Spleen (tissue), 11 donors: ENCODE data around the gene PKNOX1. TPM values are rescaled to one million over a fixed set of nuclear protein-coding genes. Genes with fewer than 3 reads are reported as not detected.

Experiments
- DNase-seq: peaks from one replicate; pipeline ENCODE4 v3.0.0-alpha.2; 2020
- H3K27ac ChIP-seq, 8 donors: fragments of 200-600 bp; sonication (generic) in 7 of 8; 1 replicate in 4 of 8; 2 replicates in 4 of 8; pipeline versions ENCODE4 v1.5.0 to v1.8.0; 2016 to 2021; ENCODE audit warnings: inconsistent platforms in 4 of 8, mild to moderate bottlenecking in 4 of 8, moderate library complexity in 1 of 8
- H3K27me3 ChIP-seq, 7 donors: fragments of 200-600 bp; sonication (generic) in 6 of 7; replicated peaks in 1 of 7; 1 replicate in 4 of 7; 2 replicates in 3 of 7; pipeline versions ENCODE4 v1.5.0 to v1.8.0; 2016 to 2021; ENCODE audit warnings: inconsistent platforms in 3 of 7, mild to moderate bottlenecking in 1 of 7
- H3K36me3 ChIP-seq, 6 donors: fragments of 200-600 bp; sonication (generic) in 5 of 6; 1 replicate in 4 of 6; 2 replicates in 2 of 6; pipeline versions ENCODE4 v1.5.0 to v1.8.0; 2016 to 2021; ENCODE audit warnings: inconsistent platforms in 2 of 6
- H3K4me1 ChIP-seq, 6 donors: fragments of 200-600 bp; sonication (generic) in 5 of 6; 1 replicate in 3 of 6; 2 replicates in 3 of 6; pipeline versions ENCODE4 v1.5.0 to v1.8.0; 2016 to 2021; ENCODE audit warnings: inconsistent platforms in 3 of 6
- H3K4me3 ChIP-seq, 8 donors: fragments of 200-600 bp; sonication (generic) in 7 of 8; 1 replicate in 4 of 8; 2 replicates in 4 of 8; pipeline versions ENCODE4 v1.5.0 to v1.8.0; 2016 to 2021; ENCODE audit warnings: inconsistent platforms in 4 of 8, mild to moderate bottlenecking in 4 of 8, moderate library complexity in 2 of 8
- H3K9me3 ChIP-seq, 8 donors: fragments of 200-600 bp; sonication (generic) in 7 of 8; 1 replicate in 4 of 8; 2 replicates in 4 of 8; pipeline versions ENCODE4 v1.5.0 to v1.8.0; 2016 to 2021; ENCODE audit warnings: inconsistent platforms in 4 of 8
- CTCF ChIP-seq, 11 experiments: fragments of 200-600 bp in 7 of 11; fragments of 450-650 bp in 4 of 11; sonication (generic) in 4 of 11; IDR thresholded peaks in 8 of 11; conservative IDR thresholded peaks in 3 of 11; 1 replicate in 7 of 11; 2 replicates in 4 of 11; pipeline versions ENCODE4 v1.4.0 to v1.8.0; 2016 to 2021; ENCODE audit warnings: antibody characterized with exemption in 11 of 11, inconsistent platforms in 4 of 11, mild to moderate bottlenecking in 1 of 11
- POLR2A ChIP-seq, 3 donors: fragments of 450-650 bp; IDR thresholded peaks; one replicate each; pipeline ENCODE4 v1.5.1; 2017; ENCODE audit warnings: antibody characterized with exemption in 3 of 3, mild to moderate bottlenecking in 1 of 3
- POLR2AphosphoS5 ChIP-seq, 3 donors: sonication (generic); formaldehyde crosslinking; IDR thresholded peaks; one replicate each; pipeline ENCODE4 v1.5.1; 2017; ENCODE audit warnings: antibody characterized with exemption in 3 of 3
- WGBS, 5 donors: extraction: QIAGEN DNeasy Blood & Tissue Kit in 3 of 5; methylation state at CpG; one replicate each; pipeline versions ENCODE4 v1.1.5 to v1.1.7; 2013 to 2018; 5-methylcytosine and 5-hydroxymethylcytosine counted together
- intact Hi-C: fragments of 100-400 bp; cut with DNase I; formaldehyde crosslinking; loops from one replicate; pipeline ENCODE4 v1.15.0; 2023; ENCODE audit warnings: low total_unique reads
- polyA plus RNA-seq, 3 donors: library from polyadenylated mRNA; stranded (reverse); fragments of 200-250 nt; gene quantifications; one replicate each; pipeline ENCODE4 v1.2.1, GENCODE V29; 2013
- total RNA-seq, 7 donors: library from RNA; depleted of rRNA in 3 of 7; stranded (reverse); fragments of >200 nt in 3 of 7; fragmentation: NEBNext Ultra II Directional in 4 of 7; extraction: Animal tissue kit (Norgen Biotek cat#: 25700) in 4 of 7; gene quantifications; one replicate each; pipeline versions ENCODE4 v1.1.0 to v1.2.1, GENCODE V29; 2016 to 2021
- donor health status: healthy with polysubstance abuse.
- donor health status: DM: no; HTN: no; CAD: no; lungs with moderate emphysema.
- donor health status: DM: no; HTN: no; CAD: no.
- donor health status: Bipolar disorder and iron deficiency.
- donor health status: healthy.
- donor health status: DM: no; HTN: no; CAD: no.
- donor health status: DM: yes; HTN: yes; CAD: no.

Gene PKNOX1
- total and polyA plus RNA-seq, 10 donors = 7.3 to 21.2 (median 12.7) TPM

DNA sequence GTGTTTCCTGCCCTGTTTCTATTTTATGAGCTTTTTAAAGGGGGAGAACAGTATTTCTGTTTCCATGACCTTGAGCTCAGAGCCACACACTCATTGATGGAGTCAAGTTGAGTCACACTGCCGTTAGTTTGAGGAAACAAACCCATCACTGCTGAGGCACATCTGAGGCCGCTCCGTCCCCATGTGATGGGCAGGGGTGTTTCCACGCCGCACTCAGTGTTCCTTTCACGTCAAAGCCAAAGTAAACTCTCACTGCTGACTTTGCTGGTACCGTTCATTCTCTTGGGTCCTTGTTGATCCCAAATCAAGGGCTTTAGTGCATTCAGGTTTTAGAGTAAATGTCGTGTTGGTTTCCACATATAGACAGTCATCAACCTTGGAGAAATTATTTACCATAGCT lies 48.8 kb downstream of the PKNOX1 start:
- TF ChIP-seq POLR2A (IDR thresholded peaks at IDR 0.05) (no peak), CTCF (IDR thresholded peaks at IDR 0.05 in 8 of 11, conservative IDR thresholded peaks at IDR 0.05 in 3 of 11) (no peak), POLR2AphosphoS5 (IDR thresholded peaks at IDR 0.05) (no peak)
- 86 to 96% (median 92%) methylated on average over 8 of the region's 8 CpGs for WGBS, 5 donors
- DNase-seq = peak; percentile 31

GRCh38 chr21:43024439-43025136 lies 50.2 kb downstream of the PKNOX1 start:
- TF ChIP-seq POLR2AphosphoS5 (IDR thresholded peaks at IDR 0.05) = no peak
- no peak overlapping the region for H3K4me3 ChIP-seq
- H3K9me3 ChIP-seq = no peaks in the 10 kb centered on the region
- H3K27me3 ChIP-seq = no peaks in the 10 kb centered on the region
- peaks cover 0 to 11% (median 4%) of the 10 kb centered on the region in 6 donors for H3K4me1 ChIP-seq
- H3K27ac ChIP-seq = no peak overlapping the region
- intact Hi-C loops = no loop called here
- DNase-seq = peak; percentile 23
- 90 to 96% (median 93%) methylated on average over 17 of the region's 17 CpGs for WGBS, 5 donors
- peaks cover 0 to 100% (median 72%) of the 10 kb centered on the region in 6 donors for H3K36me3 ChIP-seq

More for the DNA sequence above, 48.8 kb downstream of the PKNOX1 start:
- H3K36me3 ChIP-seq = peaks cover 0 to 97% (median 60%) of the 10 kb centered on the region in 6 donors
- no peak overlapping the region for H3K27ac ChIP-seq
- H3K27me3 ChIP-seq = no peaks in the 10 kb centered on the region
- intact Hi-C loops = no loop called here
- no peak overlapping the region for H3K4me3 ChIP-seq
- H3K9me3 ChIP-seq = no peaks in the 10 kb centered on the region
- peaks cover 0 to 13% (median 4%) of the 10 kb centered on the region in 6 donors for H3K4me1 ChIP-seq

DNA sequence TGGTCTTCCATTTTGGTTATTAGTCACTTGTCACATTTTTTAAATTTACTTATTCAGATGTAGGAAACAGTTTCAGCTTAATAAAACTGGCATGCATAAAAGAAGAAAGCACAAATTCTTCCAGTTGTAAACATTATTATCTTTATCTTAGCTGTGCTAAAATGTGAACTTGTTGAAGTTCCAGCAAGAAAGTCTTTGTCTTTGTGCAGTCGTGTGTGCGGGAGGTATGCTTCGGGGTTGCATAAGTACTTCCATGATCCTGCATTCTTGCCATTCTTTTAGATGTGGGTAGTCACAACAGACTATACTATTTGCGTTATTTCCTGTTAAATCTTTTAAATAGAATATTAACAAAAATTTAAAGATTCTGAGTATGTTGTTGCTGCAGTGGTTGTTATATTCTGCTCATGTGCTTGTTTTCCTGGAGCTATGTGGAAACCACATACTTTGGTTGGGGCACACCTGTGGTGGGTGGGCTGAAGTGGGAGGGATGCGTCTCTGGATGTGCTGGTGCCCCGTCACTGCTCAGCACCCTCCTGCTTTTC lies 51.3 kb downstream of the PKNOX1 start:
- H3K36me3 ChIP-seq = peaks cover 0 to 100% (median 75%) of the 10 kb centered on the region in 6 donors
- no peaks in the 10 kb centered on the region for H3K9me3 ChIP-seq
- no peak overlapping the region for H3K4me3 ChIP-seq
- 85 to 91% (median 87%) methylated on average over 6 of the region's 6 CpGs for WGBS, 5 donors
- DNase-seq = peak; percentile 24
- H3K27ac ChIP-seq = no peak overlapping the region
- peaks cover 0 to 2% (median 0%) of the 10 kb centered on the region in 6 donors for H3K4me1 ChIP-seq
- no peaks in the 10 kb centered on the region for H3K27me3 ChIP-seq
- intact Hi-C loops = no loop called here
- no peak for TF ChIP-seq POLR2AphosphoS5 (IDR thresholded peaks at IDR 0.05)
- no peak for TF ChIP-seq CTCF (IDR thresholded peaks at IDR 0.05 in 8 of 11, conservative IDR thresholded peaks at IDR 0.05 in 3 of 11)

DNA sequence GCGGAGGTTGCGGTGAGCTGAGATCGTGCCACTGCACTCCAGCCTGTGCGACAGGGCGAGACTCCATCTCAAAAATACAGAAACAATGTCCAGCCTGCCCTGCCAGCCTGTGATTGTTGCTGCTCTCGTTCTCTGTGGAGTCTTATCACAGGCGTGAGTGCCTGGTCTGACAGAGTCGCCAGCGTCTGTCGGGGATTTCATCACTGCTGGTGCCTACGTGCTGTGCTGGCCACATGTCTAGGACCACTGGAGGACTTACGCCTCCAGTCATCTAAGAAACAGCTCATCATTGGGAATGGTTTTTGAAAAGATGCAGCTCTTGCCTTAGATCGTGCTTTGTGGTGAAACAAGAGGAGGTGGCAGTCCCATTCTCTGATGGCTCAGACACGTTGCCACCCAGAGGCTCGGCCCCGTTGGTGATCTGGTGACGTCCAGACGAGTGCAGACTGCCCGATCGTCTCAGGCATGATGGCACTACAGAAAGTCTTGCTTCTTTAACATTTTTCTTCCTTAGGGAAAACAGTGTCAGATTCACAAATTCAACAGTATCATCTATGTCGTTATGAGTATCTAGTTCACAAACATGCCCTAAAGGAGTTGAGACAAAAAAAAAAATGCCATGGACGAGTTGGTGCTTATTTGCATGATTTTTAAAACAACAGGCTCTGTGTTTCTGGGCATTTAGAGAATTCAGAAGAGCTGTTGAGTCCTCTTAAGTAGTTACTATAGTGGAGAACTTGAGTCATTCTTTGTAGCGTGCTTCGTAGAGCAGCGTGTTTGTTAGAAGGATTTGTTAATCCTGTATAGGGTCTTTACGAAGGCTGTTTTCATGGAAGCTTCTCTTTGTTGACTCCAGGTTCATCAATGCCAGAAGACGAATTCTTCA lies 53.7 kb downstream of the PKNOX1 start:
- Histone ChIP-seq H3K9me3 (no peaks in the 10 kb centered on the region), H3K36me3 (peaks cover 0 to 100% (median 70%) of the 10 kb centered on the region in 6 donors), H3K27me3 (no peaks in the 10 kb centered on the region), H3K4me1 (no peaks in the 10 kb centered on the region), H3K27ac (no peak overlapping the region), H3K4me3 (no peak overlapping the region)
- DNase-seq = peak; percentile 51
- intact Hi-C loops = no loop called here
- no peak for TF ChIP-seq POLR2A (IDR thresholded peaks at IDR 0.05)
- TF ChIP-seq POLR2AphosphoS5 (IDR thresholded peaks at IDR 0.05) = no peak
- TF ChIP-seq CTCF (IDR thresholded peaks at IDR 0.05 in 8 of 11, conservative IDR thresholded peaks at IDR 0.05 in 3 of 11) = no peak
- WGBS, 5 donors = 90 to 95% (median 93%) methylated on average over 27 of the region's 27 CpGs
